HFF-Myc (cell line): Measurements from ENCODE around the gene SOX9.
"Not testable (repeated sequence)": the region's sequence is repeated elsewhere in the genome, so short reads cannot be mapped to it uniquely, and the experiment has no call there.

Experiments
- DNase-seq: peaks from one replicate; pipeline ENCODE4 v3.0.0-alpha.2; 2011; ENCODE audit warnings: low read depth; ENCODE audit errors: extremely low read depth
- H3K4me3 ChIP-seq: replicated peaks from 2 replicates; pipeline ENCODE4 v1.5.1; 2011; ENCODE audit warnings: low read depth, mild to moderate bottlenecking, control low read depth, low read length
- TF ChIP-seq, protein P1 (sequence below): IDR thresholded peaks from 2 replicates; pipeline ENCODE4 v1.5.1; 2012; ENCODE audit warnings: mild to moderate bottlenecking, low read depth, low read length, control low read depth; ENCODE audit errors: missing control alignments

Gene SOX9

DNA sequence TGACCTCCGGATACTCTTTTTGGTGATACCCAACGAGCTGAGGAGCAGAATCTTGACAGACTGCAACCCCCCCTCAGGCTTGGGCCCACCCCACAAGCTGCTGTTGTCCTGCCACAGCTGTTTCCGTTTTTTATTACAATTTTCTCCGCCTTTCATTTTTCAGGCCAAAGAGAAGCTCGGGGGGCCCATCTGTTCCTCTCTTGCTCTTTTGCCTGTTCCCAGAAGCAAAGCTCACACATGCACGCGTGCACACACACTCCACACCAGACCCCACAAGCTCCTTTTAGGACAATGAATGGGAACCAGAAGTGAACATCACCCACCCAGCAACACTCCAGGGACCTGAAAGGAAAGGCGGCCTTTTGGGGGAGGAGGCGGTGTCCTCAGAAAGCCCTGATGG, 16.3 kb downstream of the SOX9 start:
- DNase-seq = no peak
- TF ChIP-seq, protein P1, sequence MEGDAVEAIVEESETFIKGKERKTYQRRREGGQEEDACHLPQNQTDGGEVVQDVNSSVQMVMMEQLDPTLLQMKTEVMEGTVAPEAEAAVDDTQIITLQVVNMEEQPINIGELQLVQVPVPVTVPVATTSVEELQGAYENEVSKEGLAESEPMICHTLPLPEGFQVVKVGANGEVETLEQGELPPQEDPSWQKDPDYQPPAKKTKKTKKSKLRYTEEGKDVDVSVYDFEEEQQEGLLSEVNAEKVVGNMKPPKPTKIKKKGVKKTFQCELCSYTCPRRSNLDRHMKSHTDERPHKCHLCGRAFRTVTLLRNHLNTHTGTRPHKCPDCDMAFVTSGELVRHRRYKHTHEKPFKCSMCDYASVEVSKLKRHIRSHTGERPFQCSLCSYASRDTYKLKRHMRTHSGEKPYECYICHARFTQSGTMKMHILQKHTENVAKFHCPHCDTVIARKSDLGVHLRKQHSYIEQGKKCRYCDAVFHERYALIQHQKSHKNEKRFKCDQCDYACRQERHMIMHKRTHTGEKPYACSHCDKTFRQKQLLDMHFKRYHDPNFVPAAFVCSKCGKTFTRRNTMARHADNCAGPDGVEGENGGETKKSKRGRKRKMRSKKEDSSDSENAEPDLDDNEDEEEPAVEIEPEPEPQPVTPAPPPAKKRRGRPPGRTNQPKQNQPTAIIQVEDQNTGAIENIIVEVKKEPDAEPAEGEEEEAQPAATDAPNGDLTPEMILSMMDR = no peak

DNA sequence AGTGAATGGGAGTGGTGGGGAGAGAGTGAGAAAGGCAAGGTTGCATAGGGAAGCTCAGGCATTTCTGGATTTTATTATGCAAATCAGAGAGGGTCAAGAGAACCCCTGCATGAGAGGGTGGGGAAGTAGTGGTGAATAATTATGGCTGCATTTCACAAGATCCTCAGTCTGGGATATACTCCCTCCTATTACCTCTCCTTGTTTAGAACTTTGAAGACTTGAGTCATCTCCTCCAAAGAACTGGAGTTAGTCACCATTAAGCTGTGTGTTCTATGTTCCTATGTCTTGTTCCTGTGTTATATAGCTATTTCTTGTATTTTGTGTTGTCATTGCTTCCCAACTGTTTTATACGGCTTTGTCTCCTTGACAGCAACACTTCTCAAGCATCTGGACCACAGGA, 18.4 kb downstream of the SOX9 start:
- no peak for DNase-seq
- H3K4me3 ChIP-seq = no peak overlapping the region
- TF ChIP-seq, protein P1 = no peak

More for the DNA sequence above, 16.3 kb downstream of the SOX9 start:
- H3K4me3 ChIP-seq = no peak overlapping the region

DNA sequence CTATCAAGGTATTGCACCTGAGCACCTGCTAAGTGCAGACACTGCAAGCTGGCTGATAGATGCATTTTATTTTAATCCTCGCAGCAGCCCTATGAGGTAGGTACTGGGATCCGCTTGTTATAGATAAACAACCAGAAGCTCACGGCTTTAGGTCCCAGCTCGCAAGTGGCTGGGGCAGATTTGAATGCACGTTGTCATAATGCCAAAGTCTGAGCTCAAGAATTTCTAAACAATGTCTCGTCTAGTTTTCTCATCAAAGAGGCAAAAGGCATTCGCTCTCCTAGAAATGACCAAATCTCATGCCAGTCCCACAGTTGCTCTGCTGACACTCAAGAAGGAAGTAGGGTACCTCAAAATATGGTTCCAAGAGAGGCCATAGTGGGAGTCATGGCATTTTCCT, 20.5 kb downstream of the SOX9 start:
- DNase-seq = no peak
- H3K4me3 ChIP-seq = no peak overlapping the region
- TF ChIP-seq, protein P1 = no peak

DNA sequence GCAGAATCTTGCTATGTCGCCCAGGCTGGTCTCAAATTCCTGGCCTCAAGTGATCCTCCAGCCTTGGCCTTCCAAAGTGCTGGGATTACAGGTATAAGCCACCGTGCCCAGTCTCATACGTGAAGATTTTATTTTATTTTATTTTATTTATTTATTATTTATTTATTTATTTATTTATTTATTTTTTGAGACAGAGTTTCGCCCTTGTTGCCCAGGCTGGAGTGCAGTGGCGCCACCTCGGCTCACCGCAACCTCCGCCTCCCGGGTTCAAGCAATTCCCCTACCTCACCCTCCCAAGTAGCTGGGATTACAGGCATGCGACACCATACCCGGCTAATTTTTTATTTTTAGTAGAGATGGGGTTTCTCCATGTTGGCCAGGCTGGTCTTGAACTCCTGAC, 21.3 kb downstream of the SOX9 start:
- H3K4me3 ChIP-seq, DNase-seq: not testable (repeated sequence)

DNA sequence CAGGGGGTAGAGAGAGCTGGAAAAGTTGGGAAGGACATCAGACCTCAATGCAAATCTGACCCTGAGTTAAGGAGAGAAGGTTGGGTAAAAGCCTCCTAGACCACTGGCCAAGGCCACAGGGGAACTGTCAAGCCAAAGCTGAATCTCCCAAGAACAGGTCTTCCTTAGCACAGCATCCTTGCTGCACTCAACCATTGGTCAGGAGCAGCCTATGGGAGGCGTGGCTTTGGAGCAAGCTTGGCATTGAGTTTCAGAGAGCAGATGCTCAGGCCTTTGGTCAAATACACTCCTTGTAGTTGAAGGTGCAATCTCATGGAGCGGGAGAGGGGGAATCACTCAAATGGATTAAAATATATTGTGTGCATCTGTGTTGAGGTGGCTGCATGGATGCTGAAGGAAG, 21.8 kb downstream of the SOX9 start:
- TF ChIP-seq, protein P1 = no peak
- no peak for DNase-seq
- no peak overlapping the region for H3K4me3 ChIP-seq

DNA sequence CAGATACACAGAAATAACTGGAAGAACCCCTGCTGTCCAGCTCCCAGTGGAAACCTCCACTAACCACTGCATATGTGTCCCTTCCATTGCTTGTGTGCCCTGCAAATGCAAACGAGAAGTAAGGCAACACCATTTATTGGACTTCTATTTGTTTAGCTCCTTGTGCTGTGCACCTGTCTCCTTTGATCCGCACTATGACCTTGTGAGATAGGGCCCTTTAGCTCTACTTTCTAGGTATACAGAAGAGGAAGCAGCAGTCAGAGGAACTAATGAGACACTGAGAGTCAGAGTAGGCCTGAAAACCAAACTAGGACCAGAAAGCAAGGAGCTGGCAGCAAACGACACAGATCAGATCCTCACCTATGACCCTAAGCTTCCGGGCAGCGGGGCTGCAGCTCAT, 22.4 kb downstream of the SOX9 start:
- DNase-seq = no peak
- TF ChIP-seq, protein P1 = no peak
- H3K4me3 ChIP-seq = no peak overlapping the region

DNA sequence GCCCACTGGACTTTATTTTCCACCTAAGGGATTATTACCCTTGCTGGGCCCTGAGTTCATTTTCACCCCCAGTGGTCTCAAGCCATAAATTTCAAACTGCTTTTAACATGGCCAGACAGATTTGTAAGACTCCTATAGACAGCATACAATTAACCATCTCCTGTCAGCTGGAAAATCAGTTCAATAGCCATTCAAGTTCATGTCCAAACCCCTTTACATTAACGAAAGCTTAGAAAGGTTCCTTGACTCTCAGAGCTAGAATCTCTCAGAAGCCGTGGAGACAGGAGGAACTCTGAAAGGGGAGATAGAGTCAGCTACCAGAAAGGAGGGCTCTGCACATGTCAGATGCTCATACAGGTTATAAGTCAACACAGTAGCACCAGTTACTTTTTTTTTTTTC, 23.3 kb downstream of the SOX9 start:
- no peak overlapping the region for H3K4me3 ChIP-seq
- TF ChIP-seq, protein P1 = no peak
- no peak for DNase-seq
